Left lung (tissue), 10 donors: Measurements from ENCODE around the gene TRMO. TPM values are rescaled to one million over a fixed set of nuclear protein-coding genes. Genes with fewer than 3 reads are reported as not detected.

Experiments
- ATAC-seq: fragments of 200-7000 bp; cut with Tn5 transposase; one replicate; pipeline ENCODE4 v1.9.1; 2020; ENCODE audit warnings: moderate library complexity
- DNase-seq, 4 donors: peaks; one replicate each; pipeline ENCODE4 v3.0.0-alpha.2; 2013 to 2020
- H3K27ac ChIP-seq, 2 donors: fragments of 200-600 bp; sonication (generic) in 1 of 2; one replicate each; pipeline versions ENCODE4 v1.5.0 to v1.8.0; 2020 to 2021
- H3K27me3 ChIP-seq, 2 donors: fragments of 200-600 bp; sonication (generic) in 1 of 2; one replicate each; pipeline versions ENCODE4 v1.5.0 to v1.8.0; 2020 to 2021
- H3K36me3 ChIP-seq, 2 donors: fragments of 200-600 bp; sonication (generic) in 1 of 2; one replicate each; pipeline versions ENCODE4 v1.5.0 to v1.8.0; 2020 to 2021
- H3K4me1 ChIP-seq, 2 donors: fragments of 200-600 bp; one replicate each; pipeline ENCODE4 v1.8.0; 2021
- H3K4me3 ChIP-seq, 2 donors: fragments of 200-600 bp; sonication (generic) in 1 of 2; one replicate each; pipeline versions ENCODE4 v1.5.0 to v1.8.0; 2020 to 2021; ENCODE audit warnings: mild to moderate bottlenecking in 1 of 2
- H3K9me3 ChIP-seq, 2 donors: fragments of 200-600 bp; sonication (generic) in 1 of 2; one replicate each; pipeline versions ENCODE4 v1.5.0 to v1.8.0; 2020 to 2021
- CTCF ChIP-seq, 2 donors: fragments of 200-600 bp; sonication (generic) in 1 of 2; IDR thresholded peaks; one replicate each; pipeline versions ENCODE4 v1.5.0 to v1.8.0; 2021; ENCODE audit warnings: antibody characterized with exemption in 2 of 2
- intact Hi-C, 2 donors: fragments of 100-400 bp; cut with DNase I; formaldehyde crosslinking; loops; one replicate each; pipeline versions ENCODE4 v1.11.2 to v1.14.2; 2022
- polyA plus RNA-seq, 6 donors: library from polyadenylated mRNA; unstranded; fragments of 120-200 nt; gene quantifications; one replicate each; pipeline ENCODE4 v1.2.1, GENCODE V29; 2013; ENCODE audit not compliant: insufficient read length in 6 of 6
- total RNA-seq, 2 donors: library from RNA; stranded (reverse); fragmentation: NEBNext Ultra II Directional; extraction: Animal tissue kit (Norgen Biotek cat#: 25700); gene quantifications; one replicate each; pipeline ENCODE4 v1.2.1, GENCODE V29; 2021
- donor health status: DM: no; HTN: yes; CAD: no.
- donor health status: DM: no; HTN: no; CAD: no.

Gene TRMO
- total and polyA plus RNA-seq, 8 donors = 13.6 to 16.5 (median 16.1) TPM

DNA sequence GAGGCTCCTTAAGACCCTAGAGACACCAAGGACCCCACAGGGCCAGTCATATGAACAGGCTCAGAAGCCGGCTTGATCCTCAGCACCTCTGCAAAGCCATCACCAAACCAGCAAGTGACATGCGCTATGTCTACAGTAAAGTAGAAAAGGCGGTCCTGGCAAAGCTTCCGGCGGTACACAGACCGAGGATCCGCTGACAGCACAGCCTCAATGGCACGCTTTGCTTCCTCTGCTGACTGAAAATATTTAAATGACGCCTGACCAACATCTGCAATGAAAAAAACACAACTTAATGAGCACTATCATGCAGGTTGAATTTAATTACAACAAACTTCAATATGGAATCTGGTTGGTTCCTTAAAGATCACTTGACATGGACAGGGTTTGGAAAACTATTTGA is 17.6 kb downstream of the TRMO start:
- no peak for ATAC-seq
- Histone ChIP-seq H3K4me3 (no peak overlapping the region), H3K4me1 (peaks cover 0 to 58% of the 10 kb centered on the region in 2 donors), H3K27me3 (no peaks in the 10 kb centered on the region), H3K27ac (peak overlapping the region in 1 of 2 donors; percentile 95), H3K36me3 (peaks cover 0 to 19% of the 10 kb centered on the region in 2 donors), H3K9me3 (no peaks in the 10 kb centered on the region)
- no peak for DNase-seq
- TF ChIP-seq CTCF (IDR thresholded peaks at IDR 0.05) = no peak
- intact Hi-C loops = loop anchor here in 1 of 2 donors (5.0 kb wide), 1 partner anchor 192 kb away; no protein-coding TSS in a partner anchor

GRCh38 chr9:97903177-97903576 is 19.1 kb downstream of the TRMO start:
- Histone ChIP-seq H3K4me3 (no peak overlapping the region), H3K27ac (no peak overlapping the region), H3K36me3 (peaks cover 0 to 15% of the 10 kb centered on the region in 2 donors), H3K27me3 (no peaks in the 10 kb centered on the region), H3K9me3 (no peaks in the 10 kb centered on the region), H3K4me1 (peaks cover 0 to 43% of the 10 kb centered on the region in 2 donors)
- DNase-seq (no peak), ATAC-seq (no peak)
- TF ChIP-seq CTCF (IDR thresholded peaks at IDR 0.05) = no peak
- intact Hi-C loops = loop anchor here in 1 of 2 donors (5.0 kb wide), 1 partner anchor 191 kb away; no protein-coding TSS in a partner anchor

DNA sequence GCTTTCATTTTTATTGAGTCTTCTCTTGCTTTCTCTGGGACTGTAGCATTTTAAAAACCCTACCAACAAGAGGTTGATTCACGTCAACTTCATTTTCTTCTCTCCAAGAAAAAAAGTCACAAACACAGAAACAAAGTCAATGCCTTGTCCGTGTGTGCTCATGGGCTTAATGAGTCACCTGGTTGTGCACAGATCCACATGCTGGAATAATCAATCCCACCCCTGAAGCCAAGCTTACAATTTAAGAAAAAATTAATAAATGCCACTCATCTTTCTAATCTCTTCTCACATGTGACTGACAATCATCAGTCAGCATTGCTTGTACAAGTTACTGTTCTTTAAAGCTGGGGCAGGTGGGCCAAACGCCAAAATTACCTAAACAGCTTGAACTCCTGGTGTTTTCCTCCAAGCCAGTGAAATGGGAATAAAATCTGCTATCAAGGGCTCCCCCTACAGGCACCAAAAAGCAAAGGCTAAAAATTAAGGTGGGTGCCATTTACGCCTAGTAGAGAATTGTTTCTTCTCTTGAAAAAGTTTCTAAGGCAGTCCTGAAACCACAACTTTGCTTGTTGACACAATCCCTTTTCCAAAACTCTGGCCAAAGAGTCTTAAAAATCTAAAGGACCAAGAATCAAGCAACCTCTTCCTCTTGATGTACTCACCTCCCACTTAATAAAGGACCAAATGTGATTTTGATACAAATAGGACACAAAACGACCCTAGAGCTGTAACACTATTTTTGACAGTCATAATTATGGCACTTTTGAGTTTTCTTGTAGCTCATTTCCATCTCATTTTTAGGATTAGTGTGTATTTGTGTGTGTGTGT is 21.3 kb downstream of the TRMO start:
- no peak overlapping the region for H3K27ac ChIP-seq
- no peaks in the 10 kb centered on the region for H3K27me3 ChIP-seq
- peak; percentile 56 to 69 for TF ChIP-seq CTCF (IDR thresholded peaks at IDR 0.05)
- peaks cover 0 to 22% of the 10 kb centered on the region in 2 donors for H3K4me1 ChIP-seq
- no peaks in the 10 kb centered on the region for H3K9me3 ChIP-seq
- H3K36me3 ChIP-seq = peaks cover 0 to 15% of the 10 kb centered on the region in 2 donors
- intact Hi-C loops = loop anchor here in 1 of 2 donors (5.0 kb wide), 1 partner anchor 189 kb away; no protein-coding TSS in a partner anchor
- ATAC-seq (peak; percentile 88), DNase-seq (peak in 1 of 4 donors; percentile 35)
- no peak overlapping the region for H3K4me3 ChIP-seq

- Histone ChIP-seq H3K4me3 (no peak overlapping the region), H3K4me1 (peaks cover 0 to 14% of the 10 kb centered on the region in 2 donors), H3K27ac (no peak overlapping the region), H3K36me3 (peaks cover 0 to 15% of the 10 kb centered on the region in 2 donors), H3K9me3 (no peaks in the 10 kb centered on the region), H3K27me3 (no peaks in the 10 kb centered on the region)
- peak; percentile 18 for ATAC-seq
- intact Hi-C loops = loop anchor here in 1 of 2 donors (5.0 kb wide), 1 partner anchor 188 kb away; no protein-coding TSS in a partner anchor
- DNase-seq = no peak
- no peak for TF ChIP-seq CTCF (IDR thresholded peaks at IDR 0.05)
Measured at GRCh38 chr9:97900103-97900737, 22.1 kb downstream of the TRMO start.
